Erythroblast (primary cell): ENCODE data around the gene TDP1.
A peak's percentile ranks its signal among the peaks of the same experiment; 100 is the strongest.

Experiments used
- DNase-seq, 2 experiments: peaks; one replicate each; lab custom pipeline; 2025; lab: John Stamatoyannopoulos, UW
- GATA1 ChIP-seq: IDR thresholded peaks from 2 replicates; pipeline ENCODE4 v1.6.1; 2011; ENCODE audit warnings: low read depth, mild to moderate bottlenecking, control low read depth, low read length, moderate library complexity
- POLR2A ChIP-seq: IDR thresholded peaks from 2 replicates; pipeline ENCODE4 v1.6.1; 2011; ENCODE audit warnings: mild to moderate bottlenecking, low read length

TDP1 gene

DNA sequence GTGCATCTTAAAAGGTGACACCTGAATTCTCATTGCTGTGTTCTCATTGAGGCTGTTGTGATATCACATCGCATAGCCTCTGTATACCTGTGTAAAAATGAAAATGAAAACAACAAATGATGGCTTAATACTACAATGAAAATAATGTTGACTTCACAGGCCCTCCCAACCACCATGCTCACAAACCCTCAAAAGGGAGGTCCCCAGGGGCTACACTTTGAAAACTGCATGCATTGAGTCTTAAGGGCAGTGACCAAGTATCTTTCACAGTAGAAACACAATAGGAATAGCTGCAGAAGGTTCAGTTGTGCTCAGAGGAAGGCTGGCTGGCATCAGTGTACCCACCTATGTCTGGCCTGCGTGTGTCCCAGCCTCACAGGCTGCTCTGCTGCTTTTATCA, 78.4 kb downstream of the TDP1 start:
- TF ChIP-seq GATA1 (no peak), POLR2A (no peak)
- no peak for DNase-seq

DNA sequence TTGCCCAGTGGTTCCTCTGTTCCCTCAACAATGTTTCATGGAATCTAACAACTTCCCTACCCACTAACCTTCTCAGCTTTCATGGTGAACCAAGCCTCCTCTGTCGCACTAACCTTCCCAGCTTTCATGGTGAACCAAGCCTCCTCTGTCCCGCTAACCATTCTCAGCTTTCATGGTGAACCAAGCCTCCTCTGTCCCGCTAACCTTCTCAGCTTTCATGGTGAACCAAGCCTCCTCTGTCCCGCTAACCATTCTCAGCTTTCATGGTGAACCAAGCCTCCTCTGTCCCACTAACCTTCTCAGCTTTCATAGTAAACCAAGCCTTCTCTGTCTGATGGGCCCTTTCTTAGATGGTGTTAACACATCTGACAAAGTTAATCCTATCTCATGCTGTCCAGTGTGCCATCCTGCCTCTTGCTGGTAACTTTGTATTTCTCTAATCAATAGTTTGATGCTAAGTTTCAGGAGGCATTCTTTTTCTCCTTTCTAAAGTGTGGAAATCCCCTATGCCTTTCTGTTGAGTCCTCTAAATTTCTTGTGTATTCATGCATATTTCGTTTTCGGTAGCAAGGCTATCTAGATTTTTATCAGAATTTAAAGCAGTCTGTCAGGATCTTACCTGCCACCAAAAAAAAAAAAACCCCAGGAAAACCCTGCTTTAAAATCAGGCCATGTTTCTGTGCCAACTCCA, 79.3 kb downstream of the TDP1 start:
- TF ChIP-seq POLR2A: no peak
- no peak for TF ChIP-seq GATA1
- no peak for DNase-seq

DNA sequence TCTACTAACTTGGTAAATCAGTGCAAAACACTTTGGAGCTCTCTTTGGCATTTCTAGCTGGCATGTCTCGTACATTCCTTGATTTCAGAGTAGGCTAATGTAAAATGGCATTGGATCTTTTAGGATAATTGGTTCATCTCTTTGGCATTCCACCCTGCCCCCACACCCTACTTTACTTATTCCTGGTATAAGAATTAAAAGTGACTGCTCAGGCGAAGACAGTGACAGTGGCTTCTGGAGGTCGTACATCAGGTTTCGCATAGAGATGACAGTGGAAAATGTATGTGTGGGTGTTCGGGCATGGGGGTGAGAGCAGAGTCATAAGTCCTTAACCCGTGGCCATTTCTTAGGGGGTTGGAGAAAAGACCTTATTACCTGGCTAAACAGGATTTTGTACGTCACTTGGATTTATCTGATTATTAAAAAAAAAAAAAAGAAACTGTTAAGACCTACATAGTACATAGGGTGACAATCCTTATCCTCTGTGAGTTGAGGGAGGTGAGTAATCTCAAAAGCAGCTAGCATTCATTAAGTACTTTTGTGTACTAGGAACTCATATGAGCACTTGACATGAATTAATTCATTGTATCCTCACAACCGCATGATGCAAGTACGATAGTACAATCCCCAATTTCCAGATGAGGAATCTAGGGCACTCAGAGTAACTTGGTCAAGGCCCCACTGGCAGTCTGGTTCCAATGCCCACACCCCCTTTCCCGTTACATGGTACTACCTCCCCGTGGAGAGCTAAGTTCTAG, 83.7 kb downstream of the TDP1 start:
- DNase-seq: no peak
- no peak for TF ChIP-seq POLR2A
- TF ChIP-seq GATA1: no peak

DNA sequence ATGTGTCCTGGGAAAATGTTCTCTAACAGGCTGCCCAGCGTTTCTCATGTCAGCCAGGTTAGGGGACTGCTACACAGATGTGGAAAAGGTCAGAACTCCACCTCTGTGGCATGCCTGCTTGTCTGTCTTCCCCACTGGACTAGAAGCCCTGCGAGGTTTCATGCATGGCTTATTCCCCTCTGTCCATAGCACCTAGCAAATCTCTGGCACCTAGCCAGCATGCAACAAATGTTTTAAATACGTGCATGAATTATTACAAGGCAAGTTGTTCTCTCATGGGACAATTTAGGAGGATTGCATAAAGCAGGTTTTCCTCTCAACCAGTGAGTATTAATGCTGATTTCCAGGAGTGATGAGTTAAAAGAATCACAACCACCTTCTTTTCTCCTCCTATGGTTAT, 84.7 kb downstream of the TDP1 start:
- no peak for TF ChIP-seq GATA1
- TF ChIP-seq POLR2A: no peak
- no peak for DNase-seq

DNA sequence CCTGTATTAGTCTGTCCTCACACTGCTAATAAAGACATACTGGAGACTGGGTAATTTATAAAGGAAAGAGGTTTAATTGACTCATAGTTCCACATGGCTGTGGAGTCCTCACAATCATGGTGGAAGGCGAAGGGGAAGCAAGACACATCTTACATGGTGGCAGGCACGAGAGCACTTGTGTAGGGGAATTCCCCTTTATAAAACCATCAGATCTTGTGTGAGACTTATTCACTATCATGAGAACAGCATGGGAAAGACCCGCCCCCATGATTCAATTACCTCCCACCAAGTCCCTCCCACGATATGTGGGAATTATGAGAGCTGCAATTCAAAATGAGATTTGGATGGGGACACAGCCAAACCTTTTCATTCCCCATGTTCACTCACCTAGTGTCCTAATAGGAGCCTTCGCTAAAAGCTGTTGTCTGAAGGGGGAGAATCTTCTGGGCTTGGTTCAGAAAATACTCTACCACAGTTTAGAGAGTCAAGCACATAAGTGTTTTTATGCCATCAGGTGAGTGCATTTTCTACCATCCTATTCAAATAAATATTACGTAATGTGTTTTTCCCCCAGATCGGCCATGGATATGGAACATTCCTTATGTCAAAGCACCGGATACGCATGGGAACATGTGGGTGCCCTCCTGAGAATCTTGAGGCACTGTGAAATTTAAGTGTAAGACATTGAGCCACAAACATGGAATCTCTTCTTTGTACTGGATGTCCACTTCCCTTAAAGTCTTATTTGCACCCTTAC, 86.9 kb downstream of the TDP1 start:
- DNase-seq: no peak
- no peak for TF ChIP-seq POLR2A
- no peak for TF ChIP-seq GATA1

DNA sequence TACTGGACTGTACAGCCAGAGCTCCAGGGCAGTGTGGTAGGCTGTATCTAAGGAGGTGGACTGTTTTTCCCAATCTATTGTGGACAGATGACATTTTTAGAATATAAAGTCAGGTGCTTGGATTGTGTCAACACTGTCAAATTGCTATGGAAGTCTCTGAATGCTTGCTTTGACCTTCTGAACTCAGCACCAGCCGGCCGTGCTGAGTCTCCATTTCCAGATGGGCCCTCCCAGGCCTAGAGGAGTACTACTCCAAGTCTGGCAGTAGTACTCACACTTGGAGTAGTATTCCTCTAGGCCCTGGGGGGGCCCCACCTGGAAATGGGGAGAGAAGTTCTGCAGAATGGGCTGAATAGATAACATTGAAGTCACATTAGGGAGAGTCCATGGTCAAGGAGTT, 89.9 kb downstream of the TDP1 start:
- TF ChIP-seq POLR2A (no peak), GATA1 (no peak)
- no peak for DNase-seq

DNA sequence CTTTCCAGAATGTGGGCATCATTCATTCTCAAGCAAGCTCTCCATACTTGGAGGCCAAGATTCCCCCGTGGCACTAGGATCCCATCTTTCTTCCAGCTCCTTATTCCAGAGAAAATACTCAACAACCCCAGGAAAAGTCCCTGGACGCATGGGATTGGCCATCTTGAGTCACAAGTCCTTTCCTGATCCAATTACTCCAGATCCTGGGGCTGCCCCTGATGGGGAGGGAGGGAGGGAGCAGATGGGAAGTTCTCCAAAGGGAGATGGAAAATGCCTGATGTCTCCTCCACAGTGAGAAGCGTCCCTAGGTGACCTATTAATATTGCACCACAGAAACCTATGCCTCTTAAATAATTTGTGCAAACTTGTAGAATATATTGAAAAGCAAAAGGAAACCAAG, 93.7 kb downstream of the TDP1 start:
- TF ChIP-seq GATA1: no peak
- TF ChIP-seq POLR2A: no peak
- DNase-seq: no peak

DNA sequence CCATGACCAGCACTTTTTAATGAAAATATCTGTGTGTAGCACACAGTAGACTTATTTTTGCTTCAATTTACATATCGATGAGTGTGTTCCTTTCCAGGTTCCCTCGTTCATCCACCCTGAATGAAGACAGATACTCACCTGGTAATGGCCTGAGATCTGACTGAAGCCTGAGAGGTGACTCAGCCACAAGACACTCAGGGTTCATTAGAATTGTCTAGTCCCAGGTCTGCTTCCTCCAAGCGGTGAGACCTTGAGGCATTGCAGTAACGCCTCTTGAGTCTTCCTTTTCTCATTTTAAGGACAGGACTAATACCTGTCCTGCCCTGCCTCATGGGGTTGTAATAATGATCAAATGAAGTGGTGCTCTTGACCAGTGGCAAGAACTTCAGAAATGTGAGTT, 94.5 kb downstream of the TDP1 start:
- no peak for DNase-seq
- TF ChIP-seq GATA1 (no peak), POLR2A (no peak)

DNA sequence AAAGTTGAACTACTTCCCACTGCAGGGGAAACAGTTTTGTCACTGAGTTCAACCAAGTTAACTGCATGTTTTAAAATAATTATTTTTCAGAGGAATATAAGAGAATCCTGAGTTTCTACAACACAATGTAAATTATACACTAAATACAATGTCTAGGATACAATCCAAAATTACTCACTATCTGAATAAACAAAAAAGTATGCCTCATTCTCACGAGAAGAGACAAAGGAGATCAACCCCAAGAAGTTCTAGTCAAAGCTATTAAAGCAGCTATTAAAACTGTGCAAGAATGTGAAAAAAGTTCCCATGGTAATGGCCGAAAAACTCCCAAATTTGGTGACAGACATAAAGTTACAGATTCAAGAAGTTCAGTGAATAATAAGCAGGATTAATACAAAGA, 97.3 kb downstream of the TDP1 start:
- no peak for DNase-seq
- TF ChIP-seq POLR2A: no peak
- no peak for TF ChIP-seq GATA1

DNA sequence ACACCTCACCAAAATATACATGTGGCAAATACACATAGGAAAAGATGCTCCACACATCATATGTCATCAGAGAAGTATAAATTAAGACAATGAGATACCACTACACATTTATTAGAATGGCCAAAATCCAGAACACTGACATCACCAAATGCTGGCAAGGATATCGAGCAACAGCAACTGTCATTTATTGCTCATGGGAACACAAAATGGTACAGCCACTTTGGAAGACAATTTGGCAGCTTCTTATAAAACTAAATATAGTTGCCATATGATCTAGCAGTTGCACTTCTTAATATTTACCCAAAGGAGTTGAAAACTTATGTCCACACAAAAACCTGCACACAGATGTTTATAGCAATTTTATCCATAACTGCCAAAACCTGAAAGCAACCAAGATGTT, 99.1 kb downstream of the TDP1 start:
- TF ChIP-seq POLR2A (no peak), GATA1 (no peak)
- no peak for DNase-seq

DNA sequence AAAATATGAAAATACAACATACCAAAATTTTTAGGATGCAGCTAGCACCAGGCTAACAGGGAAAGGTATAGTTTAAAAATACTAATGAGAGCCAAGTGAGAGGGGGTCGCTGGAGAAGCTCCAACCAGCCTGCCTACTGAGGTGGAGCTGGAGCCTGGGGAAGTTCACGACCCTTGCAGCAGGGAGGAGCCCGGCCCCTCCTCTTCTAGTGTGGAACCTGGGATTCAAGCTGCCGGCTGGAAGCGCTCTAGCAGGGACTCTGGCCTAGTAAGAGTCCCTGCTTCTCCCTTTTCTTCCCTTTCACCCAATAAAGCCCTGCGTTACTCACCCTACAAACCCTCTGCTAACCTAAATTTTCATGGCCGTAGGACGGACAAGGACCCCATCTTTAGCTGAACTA, 101.1 kb downstream of the TDP1 start:
- TF ChIP-seq GATA1 (no peak), POLR2A (no peak)
- no peak for DNase-seq

DNA sequence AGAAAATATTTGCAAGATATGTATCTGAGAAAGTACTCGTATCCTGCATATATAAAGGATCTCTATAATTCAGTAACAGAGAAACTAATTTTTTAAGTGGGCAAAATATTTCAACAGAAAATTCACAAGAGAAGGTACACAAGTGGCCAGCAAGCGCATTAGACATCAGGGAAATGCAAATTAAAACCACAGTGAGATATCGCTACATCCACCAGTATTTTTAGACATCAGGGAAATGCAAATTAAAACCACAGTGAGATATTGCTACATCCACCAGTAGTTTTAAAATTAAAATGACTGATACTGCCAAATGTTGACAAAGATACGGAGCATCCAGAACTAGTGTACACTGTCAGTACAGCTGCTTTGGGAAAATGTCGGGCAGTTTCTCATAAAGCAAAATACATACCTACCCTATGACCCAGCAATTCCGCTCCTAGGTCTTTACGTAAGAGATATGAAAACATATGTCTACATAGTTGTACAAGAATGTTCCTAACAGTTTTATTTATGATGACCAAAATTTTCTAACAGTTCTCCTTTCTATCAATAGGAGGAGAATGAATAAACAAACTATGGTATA, 103.2 kb downstream of the TDP1 start:
- TF ChIP-seq GATA1: no peak
- TF ChIP-seq POLR2A: no peak
- DNase-seq: no peak

DNA sequence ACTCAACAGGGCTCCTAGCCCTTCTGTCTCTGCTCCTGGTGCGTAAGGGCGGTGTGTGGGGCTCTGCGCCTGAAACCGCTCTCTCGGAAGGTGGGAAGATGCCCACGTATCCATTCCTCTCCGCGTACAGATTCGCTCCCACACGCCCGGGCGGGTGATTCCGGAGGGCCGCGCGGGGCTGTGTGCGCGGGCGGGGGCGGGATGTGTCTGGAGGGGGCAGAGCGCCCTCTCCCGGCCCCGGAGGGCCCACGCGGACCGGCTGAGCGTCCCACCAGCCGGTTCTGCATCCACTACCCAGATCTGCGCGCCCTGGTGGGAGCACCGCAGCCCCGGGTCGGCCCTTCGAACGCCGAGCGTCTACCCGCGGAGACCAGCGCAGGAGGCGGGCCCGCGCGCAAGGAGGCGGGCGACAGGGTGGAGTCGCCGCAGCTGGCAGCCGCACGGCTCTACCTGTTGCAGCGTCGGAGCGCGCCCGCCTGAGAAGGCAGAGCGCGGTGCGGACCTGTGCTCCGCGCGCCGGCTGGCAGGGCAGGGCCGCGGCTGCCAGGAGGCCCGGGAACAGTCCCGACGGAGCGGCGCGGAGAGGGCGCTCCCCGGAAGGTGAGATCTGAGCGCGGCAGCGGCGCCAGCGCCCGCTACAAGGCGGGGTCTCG, 104.7 kb downstream of the TDP1 start:
- TF ChIP-seq GATA1 (no peak), POLR2A (no peak)
- DNase-seq: peak; percentile 65 to 66
